Measurements from ENCODE around the gene COL17A1.

COL17A1 gene

DNA sequence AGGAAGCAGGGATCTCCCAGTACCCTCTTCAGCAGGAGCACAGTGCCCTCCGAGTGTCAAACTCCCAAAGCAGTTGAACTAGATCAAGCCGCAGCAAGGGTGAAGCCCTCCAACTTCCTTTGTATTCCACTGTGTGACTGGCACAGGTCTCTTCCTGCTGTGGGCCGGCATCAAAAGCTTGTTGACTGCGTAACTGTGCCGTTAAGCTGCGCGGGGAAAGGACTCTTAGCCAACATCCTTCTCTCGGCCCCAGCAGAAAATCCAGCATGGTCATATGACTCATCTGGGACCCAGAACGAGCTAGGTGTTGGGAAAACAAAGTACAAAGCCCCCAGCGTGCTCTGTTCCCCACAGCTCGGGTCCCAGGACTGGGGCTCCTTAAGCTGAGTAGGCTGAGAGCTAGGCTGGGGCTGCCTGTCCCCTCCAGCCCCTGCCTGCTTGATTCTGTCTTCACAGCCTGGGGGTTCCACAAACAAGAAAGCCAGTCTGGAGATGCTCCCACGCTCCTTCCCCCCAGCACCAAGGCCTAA is 52.2 kb downstream of the COL17A1 start:
- DNase-seq (ENCODE audit: low read depth in 2 of 2): no peak

DNA sequence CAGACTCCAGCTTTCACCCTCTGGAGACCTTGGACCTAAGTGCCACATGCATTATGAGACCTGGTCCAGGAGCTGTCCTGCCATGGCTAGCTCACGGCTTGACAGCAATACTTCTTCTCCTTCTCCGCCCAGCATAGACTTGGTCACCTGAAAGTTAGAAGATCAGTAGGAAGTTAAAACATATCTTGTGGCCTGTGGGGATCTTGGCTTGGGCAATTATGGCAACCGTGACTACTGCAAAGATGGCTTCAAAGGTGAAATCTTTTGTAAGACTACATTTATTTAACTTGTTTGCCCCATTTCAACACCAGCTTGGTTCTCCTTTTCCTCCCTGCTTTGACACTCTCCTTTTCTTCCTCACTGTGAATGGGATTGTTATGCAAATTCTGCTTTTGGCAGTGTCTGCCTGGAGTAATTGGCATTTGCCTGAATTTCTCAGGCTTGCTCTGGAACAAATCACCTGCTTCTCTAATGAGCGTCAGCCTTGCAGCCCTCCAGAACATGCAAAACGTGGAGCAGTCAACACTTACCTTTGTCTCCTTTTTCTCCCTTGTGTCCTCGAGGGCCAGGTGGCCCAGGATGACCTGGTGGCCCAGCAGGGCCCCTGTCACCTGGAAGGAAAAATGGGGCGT is 53.4 kb downstream of the COL17A1 start:
- no peak for DNase-seq (ENCODE audit: low read depth in 2 of 2)

- no peak for DNase-seq (ENCODE audit: low read depth in 2 of 2)
Observed at GRCh38 chr10:104031631-104032030, 54.0 kb downstream of the COL17A1 start.

DNA sequence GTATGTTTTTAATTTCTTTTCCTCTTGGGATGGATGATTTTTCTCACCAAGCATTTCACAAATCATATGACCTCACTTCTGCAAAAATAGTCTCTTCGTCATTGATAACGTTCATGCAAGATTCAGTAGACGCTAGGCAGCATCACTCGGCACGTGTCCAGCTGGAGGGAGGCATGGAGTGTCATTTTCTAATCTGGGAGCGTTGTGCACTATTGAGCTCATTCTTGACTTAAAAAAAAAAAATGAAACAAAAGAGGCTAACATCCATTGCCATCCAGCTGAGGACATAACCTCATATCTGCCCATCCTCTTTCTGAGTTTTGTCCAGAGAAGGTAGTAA is 56.2 kb downstream of the COL17A1 start:
- no peak for DNase-seq (ENCODE audit: low read depth in 2 of 2)

- DNase-seq (ENCODE audit: low read depth in 2 of 2): no peak
Observed at GRCh38 chr10:104028823-104029520, 56.7 kb downstream of the COL17A1 start.

DNA sequence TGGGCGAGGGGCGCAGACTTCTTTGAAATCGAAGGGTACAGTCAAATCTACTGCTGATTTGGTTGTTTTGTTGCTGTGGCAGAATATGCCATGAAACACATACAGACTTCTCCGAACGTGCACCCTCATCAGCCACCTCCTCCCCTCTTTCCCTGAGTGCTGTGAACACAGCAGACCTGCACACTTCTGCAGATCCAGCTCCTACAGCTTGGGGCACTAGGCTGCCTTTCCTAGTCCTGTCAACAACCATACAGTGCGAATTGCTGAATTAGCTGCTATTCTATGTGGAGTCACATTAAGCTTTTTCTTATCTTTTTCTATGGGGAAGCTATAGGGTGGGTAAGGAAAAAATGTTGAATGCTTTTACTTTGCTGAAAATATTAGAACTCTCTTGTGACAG is 57.5 kb downstream of the COL17A1 start:
- DNase-seq (ENCODE audit: low read depth in 2 of 2): no peak

DNA sequence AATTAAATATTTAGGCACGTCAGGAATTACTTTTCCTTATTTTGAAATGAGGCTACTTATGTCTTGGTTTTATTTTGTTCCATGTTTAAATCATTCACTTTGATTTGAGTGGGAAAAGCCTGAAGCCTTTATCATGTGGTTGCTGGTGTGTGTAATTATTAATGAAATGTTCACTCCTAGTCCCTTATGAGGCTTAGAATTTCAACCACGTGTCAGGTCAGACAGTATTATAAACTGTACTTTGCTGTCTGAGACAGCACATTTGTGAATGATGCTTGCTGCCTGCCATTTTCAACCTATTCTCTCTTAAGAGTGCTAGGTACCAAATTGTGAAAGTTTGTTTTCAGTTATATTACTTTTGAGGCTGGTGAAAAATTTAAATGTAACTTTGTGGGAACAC is 58.9 kb downstream of the COL17A1 start:
- DNase-seq (ENCODE audit: low read depth in 2 of 2): no peak

DNA sequence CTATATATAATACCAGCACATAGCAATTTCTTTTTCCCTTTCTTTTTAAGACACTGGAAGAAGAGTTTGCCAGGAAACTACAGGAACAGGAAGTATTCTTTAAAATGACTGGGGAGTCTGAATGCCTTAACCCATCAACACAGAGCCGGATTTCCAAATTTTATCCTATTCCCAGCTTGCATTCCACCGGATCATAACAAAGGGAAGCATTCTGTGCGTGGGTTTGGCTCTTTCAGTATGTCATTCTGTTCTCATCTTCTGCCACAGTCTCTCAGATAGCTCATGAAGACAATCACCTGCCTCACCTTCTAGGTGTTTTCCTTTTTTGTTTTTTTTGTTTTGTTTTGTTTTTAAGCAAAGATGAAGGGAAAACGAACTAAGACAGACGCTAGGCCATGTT is 60.2 kb downstream of the COL17A1 start:
- no peak for DNase-seq (ENCODE audit: low read depth in 2 of 2)

DNA sequence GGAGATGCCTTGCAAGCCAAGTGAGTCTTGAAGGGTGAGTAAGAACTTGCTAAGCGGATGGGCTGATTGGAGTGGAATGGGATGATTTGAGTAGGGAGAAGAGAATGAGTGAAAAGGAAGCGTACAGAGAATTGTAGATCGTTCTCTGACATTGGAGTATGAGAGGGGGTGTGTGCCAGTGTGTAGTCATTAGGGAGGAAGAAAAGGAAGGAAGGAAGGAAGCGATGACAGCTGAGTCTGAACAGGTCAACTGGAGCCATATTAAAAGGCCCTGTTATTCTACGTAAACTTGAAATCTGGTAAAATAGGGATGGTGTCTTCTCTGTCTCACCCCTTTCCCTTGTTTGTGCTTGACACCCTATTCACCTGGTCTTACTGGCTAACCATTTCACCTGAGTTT is 63.7 kb downstream of the COL17A1 start:
- no peak for DNase-seq (ENCODE audit: low read depth in 2 of 2)

- DNase-seq (ENCODE audit: low read depth in 2 of 2): no peak
Observed at GRCh38 chr10:104021246-104021645, 64.4 kb downstream of the COL17A1 start.

GRCh38 chr10:104020020-104020419 is 65.7 kb downstream of the COL17A1 start:
- no peak for DNase-seq (ENCODE audit: low read depth in 2 of 2)

DNA sequence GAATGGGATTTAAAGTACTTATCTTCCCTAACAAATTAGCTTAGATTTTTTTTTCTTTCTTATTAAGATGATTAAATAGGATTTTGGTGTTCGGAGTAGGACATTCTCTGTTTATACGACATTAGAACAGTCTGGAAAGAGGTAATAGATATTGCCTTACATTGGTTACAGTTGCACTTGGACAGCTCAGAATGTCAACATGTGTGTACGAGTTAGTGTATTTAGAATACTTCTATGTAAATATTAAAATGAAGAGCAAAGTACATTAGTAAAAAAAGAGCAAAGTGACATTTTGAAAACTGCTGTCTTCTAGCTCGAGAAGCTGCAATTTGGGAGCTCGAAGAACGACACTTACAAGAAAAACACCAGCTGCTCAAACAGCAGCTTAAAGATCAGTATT is 67.2 kb downstream of the COL17A1 start:
- no peak for DNase-seq (ENCODE audit: low read depth in 2 of 2)

- DNase-seq (ENCODE audit: low read depth in 2 of 2): no peak
Observed at GRCh38 chr10:104016661-104017060, 69.0 kb downstream of the COL17A1 start.

DNA sequence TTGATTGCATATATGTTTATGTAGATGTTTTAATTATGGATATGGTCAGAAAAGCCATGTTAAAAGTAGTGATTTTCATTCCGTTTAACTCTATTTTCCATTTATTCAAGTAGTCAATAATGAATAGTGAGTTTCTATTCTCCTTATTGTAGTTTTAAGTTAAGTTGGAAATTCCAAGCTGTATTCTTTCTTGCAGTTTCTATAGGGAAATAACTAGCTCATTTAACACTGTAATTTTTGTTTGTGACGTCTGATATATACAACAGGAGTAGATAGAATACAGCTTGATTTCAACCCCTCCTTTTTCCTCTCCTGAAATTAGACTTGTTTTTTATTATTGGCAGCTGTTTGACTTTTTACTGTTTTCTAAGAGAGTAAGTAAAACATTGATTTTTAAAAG is 71.5 kb downstream of the COL17A1 start:
- no peak for DNase-seq (ENCODE audit: low read depth in 2 of 2)

GRCh38 chr10:104013489-104013888 is 72.2 kb downstream of the COL17A1 start:
- no peak for DNase-seq (ENCODE audit: low read depth in 2 of 2)

DNA sequence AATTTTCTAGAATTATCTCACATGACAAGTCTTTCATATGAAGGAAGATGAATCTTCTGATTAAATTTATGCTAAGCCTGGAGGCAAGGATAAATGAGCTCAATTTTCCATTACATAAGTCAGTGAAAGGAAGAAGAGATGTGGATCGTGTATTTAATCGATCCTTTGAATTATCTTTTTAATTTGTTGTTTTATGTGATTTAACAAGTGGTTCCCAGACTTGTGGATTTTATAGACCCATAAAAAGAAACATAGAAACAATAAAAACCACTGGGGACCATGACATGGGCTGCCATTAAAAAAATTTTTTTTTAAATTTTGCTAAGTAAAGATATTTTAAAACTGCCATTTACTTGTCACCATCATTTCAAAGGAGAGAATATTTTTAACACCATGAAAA is 73.8 kb downstream of the COL17A1 start:
- DNase-seq (ENCODE audit: low read depth in 2 of 2): no peak

DNA sequence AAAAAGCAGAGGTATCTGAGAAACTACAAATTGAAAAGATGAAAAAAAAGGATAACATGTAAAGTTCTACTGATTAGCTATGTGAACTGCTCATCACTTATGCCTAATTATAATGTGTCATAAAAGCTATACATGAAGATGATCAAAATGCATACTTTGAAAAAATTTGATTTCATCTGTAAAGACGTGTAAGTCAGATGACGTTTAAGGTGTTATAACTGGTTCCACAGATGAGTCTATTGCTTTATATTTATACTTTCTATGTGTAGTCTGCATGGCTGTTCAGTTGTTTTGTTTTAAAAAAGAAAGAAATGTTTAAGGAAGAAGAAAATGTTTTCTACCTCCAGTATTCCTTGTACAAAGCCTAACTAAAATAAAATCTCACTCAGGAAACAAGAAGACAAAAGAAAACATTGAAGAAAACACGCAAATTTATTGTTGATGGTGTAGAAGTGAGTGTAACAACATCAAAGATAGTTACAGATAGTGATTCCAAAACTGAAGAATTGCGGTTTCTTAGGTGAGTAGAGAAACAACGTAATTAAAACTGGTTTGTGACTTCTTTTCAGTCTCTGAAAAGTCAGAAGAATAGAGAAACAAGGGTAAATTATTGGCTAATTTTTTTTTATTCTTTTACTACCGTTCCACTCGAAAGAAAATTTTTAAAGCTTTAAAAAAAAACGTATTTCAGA is 80.4 kb downstream of the COL17A1 start:
- DNase-seq (ENCODE audit: low read depth in 2 of 2): no peak

DNA sequence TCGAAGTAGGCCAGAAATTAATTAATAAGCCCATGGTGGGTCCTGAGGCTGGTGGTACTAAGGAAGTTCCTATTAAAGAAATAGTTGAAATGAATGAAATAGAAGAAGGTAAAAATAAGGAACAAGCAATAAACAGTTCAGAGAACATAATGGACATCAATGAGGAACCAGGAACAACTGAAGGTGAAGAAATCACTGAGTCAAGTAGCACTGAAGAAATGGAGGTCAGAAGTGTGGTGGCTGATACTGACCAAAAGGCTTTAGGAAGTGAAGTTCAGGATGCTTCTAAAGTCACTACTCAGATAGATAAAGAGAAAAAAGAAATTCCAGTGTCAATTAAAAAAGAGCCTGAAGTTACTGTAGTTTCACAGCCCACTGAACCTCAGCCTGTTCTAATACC is 82.8 kb downstream of the COL17A1 start:
- no peak for DNase-seq (ENCODE audit: low read depth in 2 of 2)

DNA sequence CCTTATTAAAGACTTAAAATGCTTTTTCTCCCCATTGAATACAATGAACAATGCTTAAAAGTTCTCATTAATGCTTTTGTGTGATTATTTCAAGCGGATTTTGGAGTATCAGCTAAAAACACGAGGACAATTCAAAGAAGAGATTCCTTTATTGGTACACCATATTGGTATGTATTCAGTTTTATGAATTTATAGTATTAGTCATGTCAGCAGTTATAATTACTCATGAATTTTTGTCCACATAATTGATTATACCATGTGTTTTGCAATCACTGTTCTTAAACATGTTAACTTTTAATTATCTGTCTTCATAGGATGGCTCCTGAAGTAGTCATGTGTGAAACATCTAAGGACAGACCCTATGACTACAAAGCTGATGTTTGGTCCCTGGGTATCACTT is 86.9 kb downstream of the COL17A1 start:
- no peak for DNase-seq (ENCODE audit: low read depth in 2 of 2)

DNA sequence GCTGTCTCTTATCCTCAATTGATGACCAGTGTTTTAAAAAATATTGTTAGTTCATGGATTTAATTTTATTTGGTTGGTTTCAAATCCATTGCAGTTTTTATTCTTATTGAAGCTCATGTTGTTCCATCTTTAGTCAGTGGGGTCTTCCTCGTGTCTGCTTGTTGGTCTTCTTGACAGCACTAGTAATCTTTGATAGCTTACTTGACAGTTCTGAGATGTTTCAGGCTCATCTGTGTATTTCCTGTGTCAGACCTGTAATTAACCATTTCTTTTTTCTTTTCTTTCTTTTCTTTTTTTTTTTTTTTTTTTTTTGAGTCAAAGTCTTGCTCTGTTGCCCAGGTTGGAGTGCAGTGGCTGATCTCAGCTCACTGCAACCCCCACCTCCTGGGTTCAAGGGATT is 90.5 kb downstream of the COL17A1 start:
- no peak for DNase-seq (ENCODE audit: low read depth in 2 of 2)

DNA sequence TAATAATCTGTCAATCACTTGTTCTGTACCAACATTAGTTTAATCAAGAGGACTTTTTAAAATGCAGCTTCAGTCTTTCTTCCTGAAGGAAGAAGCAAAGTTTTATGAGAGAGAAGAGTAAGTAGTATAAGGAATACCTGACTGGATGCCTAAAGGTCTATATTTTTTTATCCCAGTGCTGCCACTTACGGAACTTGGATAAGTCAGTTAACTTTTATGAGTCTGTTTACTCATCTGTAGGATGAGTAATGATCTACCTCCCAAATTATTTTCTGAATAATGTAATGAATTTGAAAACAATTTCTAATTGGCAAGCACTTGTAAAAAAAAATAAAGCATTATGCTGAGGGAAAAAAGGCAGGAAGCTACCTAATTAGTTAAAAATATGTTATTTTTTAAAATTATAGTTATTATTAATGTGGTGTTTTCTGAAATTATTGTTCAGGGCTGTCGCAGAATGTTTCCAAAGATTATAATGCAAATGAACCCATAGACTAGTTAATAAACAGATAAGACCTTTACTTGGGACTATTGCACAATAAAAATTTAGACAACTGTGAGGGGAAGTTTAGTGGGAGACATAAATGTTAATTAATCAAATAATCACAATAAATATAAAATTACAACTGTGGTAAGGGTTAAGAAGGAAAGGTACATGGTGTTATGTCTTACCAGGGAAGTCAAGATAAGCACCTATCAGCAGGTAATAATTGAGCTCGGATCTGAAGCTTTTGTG is 94.1 kb downstream of the COL17A1 start:
- DNase-seq (ENCODE audit: low read depth in 2 of 2): no peak

DNA sequence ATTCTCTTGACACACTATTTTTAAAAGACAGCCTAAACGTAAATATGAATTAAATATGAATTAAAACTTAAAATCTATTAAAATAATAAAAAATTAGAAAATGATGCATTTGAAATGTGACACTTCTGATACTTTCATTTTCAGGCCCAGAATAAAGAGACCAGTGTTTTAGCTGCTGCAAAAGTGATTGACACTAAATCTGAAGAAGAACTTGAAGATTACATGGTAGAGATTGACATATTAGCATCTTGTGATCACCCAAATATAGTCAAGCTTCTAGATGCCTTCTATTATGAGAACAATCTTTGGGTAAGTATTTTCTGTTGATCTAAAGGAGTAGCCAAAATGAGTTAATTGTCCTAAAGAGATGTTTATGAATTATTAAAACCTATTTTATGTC is 95.1 kb downstream of the COL17A1 start:
- DNase-seq (ENCODE audit: low read depth in 2 of 2): no peak

Data from activated CD8-positive, alpha-beta memory T cell treated with anti-CD3 and anti-CD28 coated beads for 4 hours (primary cell).